ENCODE measurements around the gene CTXN1. TPM values are rescaled to one million over a fixed set of nuclear protein-coding genes. Genes with fewer than 3 reads are reported as not detected.
"Not testable (repeated sequence)": the region's sequence is repeated elsewhere in the genome, so short reads cannot be mapped to it uniquely, and the experiment has no call there.

CTXN1 gene
- total and polyA plus RNA-seq, 2 of the 4 experiments (the other 2 are of a cell fraction) = 0.36 to 7.4 TPM

DNA sequence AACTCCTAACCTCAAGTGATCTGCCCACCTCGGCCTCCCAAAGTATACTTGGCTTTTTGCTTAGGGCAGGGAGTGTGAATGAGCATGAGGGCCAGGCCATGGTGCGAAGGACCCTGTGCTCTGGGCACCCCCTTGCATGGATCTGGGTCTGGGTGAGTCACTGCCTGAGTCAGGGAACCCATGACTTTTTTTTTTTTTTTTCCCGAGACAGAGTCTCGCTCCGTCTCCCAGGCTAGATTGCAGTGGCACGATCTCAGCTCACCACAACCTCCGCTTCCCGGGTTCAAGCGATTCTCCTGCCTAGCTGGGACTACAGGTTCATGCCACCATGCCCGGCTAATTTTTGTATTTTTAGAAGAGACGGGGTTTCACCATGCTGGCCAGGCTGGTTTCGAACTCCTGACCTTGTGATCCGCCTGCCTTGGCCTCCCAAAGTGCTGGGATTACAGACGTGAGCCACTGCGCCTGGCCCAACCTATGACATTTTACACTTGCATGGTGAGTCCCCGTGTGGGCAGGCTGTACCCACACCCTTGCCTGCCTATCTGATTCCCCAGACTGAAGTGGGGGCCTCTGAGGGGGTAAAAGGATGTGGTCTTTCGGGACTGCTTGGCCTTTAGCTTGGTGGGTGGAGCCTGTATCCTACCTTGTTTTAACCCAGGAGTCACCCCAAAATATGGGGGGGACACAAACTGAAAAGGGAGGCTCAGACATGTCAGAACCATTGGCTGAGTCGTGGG is 32.4 kb downstream of the CTXN1 start:
- H4K5ac ChIP-seq (ENCODE audit: low read depth, low read length); H3K14ac ChIP-seq (replicated peaks; ENCODE audit: low read depth, low read length); H2BK120ac ChIP-seq (ENCODE audit: low read depth, low read length); H2BK5ac ChIP-seq (ENCODE audit: low read depth, low read length, poor library complexity, severe bottlenecking); H3K9me3 ChIP-seq (ENCODE audit: control insufficient read depth, insufficient read depth, low read length); dilution Hi-C loops (cut with HindIII; ENCODE audit: low sequenced_read_pairs, unreplicated experiment); H4K20me1 ChIP-seq (ENCODE audit: insufficient read depth, low read length); H4K8ac ChIP-seq (ENCODE audit: low read depth in 2 of 2, low read length in 2 of 2); H3K4me2 ChIP-seq (ENCODE audit: low read depth, low read length); H2BK15ac ChIP-seq (ENCODE audit: low read depth, low read length); BruUV-seq (replicated peaks); H3K9me1 ChIP-seq (ENCODE audit: insufficient read depth, low read length); H3K4me1 ChIP-seq (ENCODE audit: control insufficient read depth, insufficient read depth, low read length); POLR2A ChIA-PET (ENCODE audit: unreplicated experiment); H4K91ac ChIP-seq (ENCODE audit: insufficient read depth, low read depth, low read length); H2BK20ac ChIP-seq (ENCODE audit: low read depth, low read length); H3K4me3 ChIP-seq (ENCODE audit: insufficient read depth, low read depth, low read length); H3K27me3 ChIP-seq (ENCODE audit: control insufficient read depth, insufficient read depth, low read length); in situ Hi-C loops (cut with MboI; ENCODE audit: low sequenced_read_pairs); H3K23ac ChIP-seq (ENCODE audit: low read depth, low read length); H3K27ac ChIP-seq (ENCODE audit: insufficient read depth, low read length); ATAC-seq (ENCODE audit: low read depth); H3K9ac ChIP-seq (ENCODE audit: low read depth, low read length); intact Hi-C loops (cut with micrococcal nuclease); H3K56ac ChIP-seq (ENCODE audit: extremely low read depth, insufficient read depth, low read length); H3K18ac ChIP-seq (ENCODE audit: low read depth, low read length); H3K36me3 ChIP-seq (ENCODE audit: control insufficient read depth, insufficient read depth, low read length): not testable (repeated sequence)
- TF ChIP-seq FOS (IDR thresholded peaks at IDR 0.05; ENCODE audit: low read depth, low read length) = peak; percentile 61
- peak overlapping the region; percentile 32 for H2AFZ ChIP-seq (replicated peaks; ENCODE audit: low read length, poor library complexity)
- peak overlapping the region; percentile 72 for H2AK9ac ChIP-seq (replicated peaks; ENCODE audit: low read depth, low read length, poor library complexity)
- peaks cover 6 to 37% of the 10 kb centered on the region in 2 experiments for H3K79me1 ChIP-seq (ENCODE audit: low read depth in 1 of 2, low read length in 2 of 2)
- 79% methylated on average over 12 of the region's 18 CpGs; no CpG with 5 or more reads in 1 of the 2 experiments for WGBS, 2 experiments (ENCODE audit: extremely low coverage in 2 of 2, insufficient read length in 1 of 2)
- CTCF ChIA-PET = interaction anchor here (1.1 to 1.6 kb wide), 2 partner anchors 10 to 27 kb away, joined by 3 to 7 read pairs; partner anchors contain the start of gene MAP2K7
- peak overlapping the region; percentile 2; the same call in 1 of the 2 replicates for H2AK5ac ChIP-seq (ENCODE audit: low read depth, low read length)
- peak overlapping the region; percentile 31 for H3K4ac ChIP-seq (ENCODE audit: low read depth, low read length)
- peak; percentile 62 for DNase-seq

All from IMR-90 (cell line).